SH-SY5Y (cell line): ENCODE results near the gene GPRASP2.

ENCODE experiments used
- GATA2 ChIP-seq: IDR thresholded peaks from 2 replicates; pipeline ENCODE4 v1.6.1; 2011; ENCODE audit warnings: mild to moderate bottlenecking, low read depth, low read length
- GATA3 ChIP-seq: IDR thresholded peaks from 2 replicates; pipeline ENCODE4 v1.6.1; 2011; ENCODE audit warnings: low read depth, mild to moderate bottlenecking, low read length, moderate library complexity

- no peak for TF ChIP-seq GATA3
- TF ChIP-seq GATA2, result no peak
Measured at GRCh38 chrX:102727761-102728160, 15.5 kb downstream of the GPRASP2 start.
